ENCODE data around the gene ANO6. TPM values are rescaled to one million over a fixed set of nuclear protein-coding genes. Genes with fewer than 3 reads are reported as not detected.

ANO6 gene
- total and polyA plus RNA-seq, 2 donors (not counting 1 experiment from before 2014, with no cell fraction given), result 6.6 to 19.5 TPM

GRCh38 chr12:45284096-45284901, 68.4 kb downstream of the ANO6 start:
- Histone ChIP-seq H3K4me3 (ENCODE audit: control extremely low read depth in 1 of 5, extremely low read depth in 1 of 5, insufficient read depth in 1 of 5, low read depth in 2 of 5, low read length in 4 of 5) (no peak overlapping the region), H4K20me1 (ENCODE audit: control insufficient read depth, insufficient read depth, low read length, poor library complexity, severe bottlenecking) (peaks cover 4% of the 10 kb centered on the region), H3K27me3 (replicated peaks in 1 of 4; ENCODE audit: control extremely low read depth in 1 of 4, control insufficient read depth in 3 of 4, insufficient read depth in 4 of 4, low read length in 3 of 4) (no peaks in the 10 kb centered on the region), H3K4me2 (replicated peaks; ENCODE audit: low read depth, low read length, poor library complexity, severe bottlenecking) (no peak overlapping the region), H3K9ac (ENCODE audit: low read length) (no peak overlapping the region), H3K36me3 (replicated peaks in 1 of 2; ENCODE audit: control extremely low read depth in 1 of 2, control insufficient read depth in 1 of 2, extremely low read depth in 1 of 2, insufficient read depth in 2 of 2, low read length in 1 of 2) (peaks cover 0 to 3% of the 10 kb centered on the region in 2 experiments), H3K4me1 (ENCODE audit: control insufficient read depth in 2 of 2, insufficient read depth in 2 of 2, low read length in 2 of 2) (no peaks in the 10 kb centered on the region), H2AFZ (ENCODE audit: insufficient read depth, low read depth, low read length, poor library complexity, severe bottlenecking) (no peak overlapping the region), H3K27ac (ENCODE audit: low read length in 2 of 2) (no peak overlapping the region), H3K9me3 (ENCODE audit: control extremely low read depth in 1 of 3, control insufficient read depth in 2 of 3, insufficient read depth in 1 of 3, low read length in 2 of 3) (no peaks in the 10 kb centered on the region), H3K79me2 (ENCODE audit: control insufficient read depth, insufficient read depth, low read length) (no peaks in the 10 kb centered on the region)
- no peak overlapping the region for H3K4me3 Mint-ChIP-seq
- ATAC-seq (ENCODE audit: low read depth) (no peak), DNase-seq (no peak)
- H3K27ac Mint-ChIP-seq, result no peak overlapping the region
- ChIA-PET CTCF (interaction anchor here (1.2 kb wide), 1 partner anchor 105 kb away, joined by 4 read pairs; no protein-coding TSS in a partner anchor), POLR2A (interaction anchor here (0.5 kb wide), 1 partner anchor 37 kb away, joined by 3 read pairs; no protein-coding TSS in a partner anchor)
- intact Hi-C loops (cut with micrococcal nuclease), result no loop called here
- H3K27me3 Mint-ChIP-seq, result no peaks in the 10 kb centered on the region
- 95% methylated on average over 4 of the region's 8 CpGs for WGBS (ENCODE audit: insufficient coverage)
- peaks cover 9% of the 10 kb centered on the region for H3K4me1 Mint-ChIP-seq
- TF ChIP-seq CTCF (IDR thresholded peaks at IDR 0.05), result no peak
- no peak for TF ChIP-seq EZH2 (IDR thresholded peaks at IDR 0.05; ENCODE audit: borderline replicate concordance, insufficient read depth, low read depth, low read length, poor library complexity, severe bottlenecking)
- H3K9me3 Mint-ChIP-seq (ENCODE audit: insufficient read depth), result no peaks in the 10 kb centered on the region

GRCh38 chr12:45285717-45286116, 69.8 kb downstream of the ANO6 start:
- H3K27ac Mint-ChIP-seq, result no peak overlapping the region
- Histone ChIP-seq H3K9me3 (ENCODE audit: control extremely low read depth in 1 of 3, control insufficient read depth in 2 of 3, insufficient read depth in 1 of 3, low read length in 2 of 3) (no peaks in the 10 kb centered on the region), H3K27ac (ENCODE audit: low read length in 2 of 2) (no peak overlapping the region), H3K9ac (ENCODE audit: low read length) (no peak overlapping the region), H2AFZ (ENCODE audit: insufficient read depth, low read depth, low read length, poor library complexity, severe bottlenecking) (no peak overlapping the region), H3K4me1 (ENCODE audit: control insufficient read depth in 2 of 2, insufficient read depth in 2 of 2, low read length in 2 of 2) (no peaks in the 10 kb centered on the region), H3K4me3 (ENCODE audit: control extremely low read depth in 1 of 5, extremely low read depth in 1 of 5, insufficient read depth in 1 of 5, low read depth in 2 of 5, low read length in 4 of 5) (no peak overlapping the region), H4K20me1 (ENCODE audit: control insufficient read depth, insufficient read depth, low read length, poor library complexity, severe bottlenecking) (peaks cover 4% of the 10 kb centered on the region), H3K79me2 (ENCODE audit: control insufficient read depth, insufficient read depth, low read length) (no peaks in the 10 kb centered on the region), H3K4me2 (replicated peaks; ENCODE audit: low read depth, low read length, poor library complexity, severe bottlenecking) (no peak overlapping the region), H3K27me3 (replicated peaks in 1 of 4; ENCODE audit: control extremely low read depth in 1 of 4, control insufficient read depth in 3 of 4, insufficient read depth in 4 of 4, low read length in 3 of 4) (no peaks in the 10 kb centered on the region), H3K36me3 (replicated peaks in 1 of 2; ENCODE audit: control extremely low read depth in 1 of 2, control insufficient read depth in 1 of 2, extremely low read depth in 1 of 2, insufficient read depth in 2 of 2, low read length in 1 of 2) (peaks cover 0 to 3% of the 10 kb centered on the region in 2 experiments)
- no peaks in the 10 kb centered on the region for H3K27me3 Mint-ChIP-seq
- H3K4me3 Mint-ChIP-seq, result no peak overlapping the region
- WGBS (ENCODE audit: insufficient coverage), result 100% methylated on average over 1 of the region's 2 CpGs
- ChIA-PET CTCF (interaction anchor here (1.2 kb wide), 1 partner anchor 103 kb away, joined by 4 read pairs; no protein-coding TSS in a partner anchor), POLR2A (no interaction called here)
- TF ChIP-seq EZH2 (IDR thresholded peaks at IDR 0.05; ENCODE audit: borderline replicate concordance, insufficient read depth, low read depth, low read length, poor library complexity, severe bottlenecking) (no peak), CTCF (IDR thresholded peaks at IDR 0.05) (no peak)
- intact Hi-C loops (cut with micrococcal nuclease), result no loop called here
- H3K4me1 Mint-ChIP-seq, result peaks cover 14% of the 10 kb centered on the region
- H3K9me3 Mint-ChIP-seq (ENCODE audit: insufficient read depth), result no peaks in the 10 kb centered on the region
- no peak for ATAC-seq (ENCODE audit: low read depth)
- no peak for DNase-seq

All from B cell (primary cell).